Liver (tissue), 3 donors: ENCODE data around the gene HOXD9.

ENCODE experiments used
- CTCF ChIP-seq: fragments of 150-350 bp; IDR thresholded peaks from 2 replicates; pipeline ENCODE4 v1.5.1; 2017; ENCODE audit warnings: improper control_type of control experiment, low read depth, low read length; ENCODE audit not compliant: missing input control
- FOXA1 ChIP-seq: IDR thresholded peaks from 2 replicates; pipeline ENCODE4 v1.6.1; 2016; ENCODE audit warnings: antibody characterized with exemption
- JUND ChIP-seq, 2 donors: IDR thresholded peaks; 2 replicates each; pipeline ENCODE4 v1.6.1; 2016; ENCODE audit warnings: antibody characterized with exemption in 2 of 2
- MAX ChIP-seq: IDR thresholded peaks from 2 replicates; pipeline ENCODE4 v1.6.1; 2016; ENCODE audit warnings: antibody characterized with exemption
- REST ChIP-seq: IDR thresholded peaks from 2 replicates; pipeline ENCODE4 v1.6.1; 2016; ENCODE audit warnings: antibody characterized with exemption, mild to moderate bottlenecking
- SP1 ChIP-seq: IDR thresholded peaks from 2 replicates; pipeline ENCODE4 v1.6.1; 2018; ENCODE audit warnings: antibody characterized with exemption, mild to moderate bottlenecking
- TAF1 ChIP-seq: conservative IDR thresholded peaks from 2 replicates; pipeline ENCODE4 v1.6.1; 2016; ENCODE audit warnings: antibody characterized with exemption, mild to moderate bottlenecking
- YY1 ChIP-seq: IDR thresholded peaks from 2 replicates; pipeline ENCODE4 v1.6.1; 2016; ENCODE audit warnings: antibody characterized with exemption, mild to moderate bottlenecking
- donor health status: healthy.
- donor health status: healthy.

- TF ChIP-seq FOXA1, result no peak
- TF ChIP-seq SP1, result no peak
- no peak for TF ChIP-seq CTCF
- TF ChIP-seq TAF1, result no peak
- TF ChIP-seq JUND (IDR thresholded peaks at IDR 0.05), result no peak
- no peak for TF ChIP-seq MAX
- no peak for TF ChIP-seq YY1
- TF ChIP-seq REST, result no peak
Measured at GRCh38 chr2:176166272-176166671, 43.8 kb downstream of the HOXD9 start.
